ENCODE measurements around the gene ABHD17C. TPM values are rescaled to one million over a fixed set of nuclear protein-coding genes. Genes with fewer than 3 reads are reported as not detected.

The ABHD17C gene
- total and polyA plus RNA-seq, 8 donors = 2.0 to 7.9 (median 4.3) TPM

GRCh38 chr15:80722811-80723210 lies 27.7 kb downstream of the ABHD17C start:
- Histone ChIP-seq H3K36me3 (no peaks in the 10 kb centered on the region), H3K27me3 (no peaks in the 10 kb centered on the region), H3K27ac (no peak overlapping the region), H3K4me1 (no peaks in the 10 kb centered on the region), H3K4me3 (no peak overlapping the region), H3K9me3 (no peaks in the 10 kb centered on the region)
- FAIRE-seq (no peak), DNase-seq (no peak), ATAC-seq (no peak)
- 90 to 91% methylated on average over 4 of the region's 4 CpGs for WGBS, 2 donors
- TF ChIP-seq CTCF (IDR thresholded peaks at IDR 0.05) = no peak
- intact Hi-C loops (cut with DNase I) = no loop called here

DNA sequence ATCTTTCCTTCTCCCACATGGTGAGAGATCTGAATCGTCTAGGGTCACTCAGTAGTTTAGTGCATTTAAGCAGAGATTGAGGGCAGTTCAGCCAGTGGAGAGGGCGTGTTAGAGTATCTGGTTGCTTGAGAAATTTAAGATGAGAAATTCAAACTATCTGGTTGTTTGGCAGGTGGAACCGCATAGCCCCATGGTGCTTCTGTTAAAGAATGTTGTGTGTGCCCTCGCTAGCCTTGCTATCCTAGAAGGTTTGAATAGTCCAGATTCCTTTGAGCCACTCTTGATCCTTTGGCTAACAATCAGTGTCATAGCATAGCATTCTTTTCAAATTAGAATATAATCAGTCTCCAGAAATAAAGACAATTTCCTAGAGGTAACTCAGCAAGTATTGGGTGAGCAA lies 32.1 kb downstream of the ABHD17C start:
- no peak for TF ChIP-seq CTCF (IDR thresholded peaks at IDR 0.05)
- Histone ChIP-seq H3K27ac (no peak overlapping the region), H3K9me3 (no peaks in the 10 kb centered on the region), H3K4me1 (no peaks in the 10 kb centered on the region), H3K4me3 (no peak overlapping the region), H3K36me3 (no peaks in the 10 kb centered on the region), H3K27me3 (no peaks in the 10 kb centered on the region)
- intact Hi-C loops (cut with DNase I) = no loop called here
- FAIRE-seq (no peak), DNase-seq (no peak), ATAC-seq (no peak)
- 84 to 86% methylated on average over 4 of the region's 4 CpGs for WGBS, 2 donors

DNA sequence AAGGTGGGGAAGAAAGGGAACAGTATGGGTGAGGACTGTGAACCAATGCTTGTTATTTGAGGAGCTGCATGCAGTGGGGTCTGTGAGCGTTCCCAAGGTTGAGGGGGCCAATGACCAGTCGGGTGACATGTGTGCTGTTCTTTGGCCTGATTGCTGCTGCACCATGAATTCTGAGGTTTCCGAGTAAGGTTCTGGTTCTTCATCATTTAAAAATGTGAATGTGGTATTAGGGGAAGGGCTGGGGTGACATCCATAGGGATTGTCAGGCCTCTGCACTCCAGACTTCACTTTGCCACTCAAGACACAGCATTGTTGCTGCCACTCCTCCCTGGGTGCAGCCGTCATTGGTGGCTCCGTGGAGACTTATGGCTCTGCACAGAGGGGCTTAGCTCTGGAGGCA lies 32.5 kb downstream of the ABHD17C start:
- no peak for DNase-seq
- H3K4me1 ChIP-seq = no peaks in the 10 kb centered on the region
- 94 to 96% methylated on average over 5 of the region's 5 CpGs for WGBS, 2 donors
- H3K27ac ChIP-seq = no peak overlapping the region
- no peaks in the 10 kb centered on the region for H3K27me3 ChIP-seq
- H3K9me3 ChIP-seq = no peaks in the 10 kb centered on the region
- TF ChIP-seq CTCF (IDR thresholded peaks at IDR 0.05) = no peak
- no peak for ATAC-seq
- intact Hi-C loops (cut with DNase I) = no loop called here
- FAIRE-seq = no peak
- H3K36me3 ChIP-seq = no peaks in the 10 kb centered on the region
- H3K4me3 ChIP-seq = no peak overlapping the region

GRCh38 chr15:80730387-80730786 lies 35.3 kb downstream of the ABHD17C start:
- H3K9me3 ChIP-seq = no peaks in the 10 kb centered on the region
- intact Hi-C loops (cut with DNase I) = no loop called here
- H3K4me1 ChIP-seq = no peaks in the 10 kb centered on the region
- H3K27me3 ChIP-seq = no peaks in the 10 kb centered on the region
- H3K36me3 ChIP-seq = no peaks in the 10 kb centered on the region
- no peak for TF ChIP-seq CTCF (IDR thresholded peaks at IDR 0.05)
- DNase-seq (no peak), FAIRE-seq (no peak), ATAC-seq (no peak)
- H3K4me3 ChIP-seq = no peak overlapping the region
- WGBS, 2 donors = 89 to 94% methylated on average over 7 of the region's 7 CpGs
- H3K27ac ChIP-seq = no peak overlapping the region

DNA sequence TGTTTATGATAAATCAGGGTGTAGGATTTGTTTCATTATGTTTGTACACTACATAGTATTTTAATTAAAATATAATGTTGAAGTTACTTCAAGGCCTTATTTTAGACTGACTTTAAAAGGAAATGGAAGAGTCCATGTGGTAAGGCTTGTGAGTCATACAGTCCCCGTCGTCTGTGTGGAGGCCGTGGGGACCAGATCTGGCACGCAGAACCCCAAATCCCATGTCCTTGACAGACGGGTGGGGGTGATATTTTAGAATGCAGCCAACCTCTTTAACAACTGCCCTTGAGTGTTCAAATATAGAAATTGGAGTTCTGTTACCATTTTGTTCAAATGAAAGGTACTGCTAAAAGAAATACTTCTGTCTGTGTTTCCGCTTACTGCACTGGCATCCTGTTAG lies 35.8 kb downstream of the ABHD17C start:
- DNase-seq (no peak), ATAC-seq (no peak), FAIRE-seq (no peak)
- WGBS, 2 donors = 77 to 81% methylated on average over 6 of the region's 6 CpGs
- H3K4me3 ChIP-seq = no peak overlapping the region
- no peak overlapping the region for H3K27ac ChIP-seq
- no peak for TF ChIP-seq CTCF (IDR thresholded peaks at IDR 0.05)
- H3K27me3 ChIP-seq = no peaks in the 10 kb centered on the region
- H3K36me3 ChIP-seq = no peaks in the 10 kb centered on the region
- intact Hi-C loops (cut with DNase I) = no loop called here
- no peaks in the 10 kb centered on the region for H3K4me1 ChIP-seq
- H3K9me3 ChIP-seq = no peaks in the 10 kb centered on the region

All from pancreas (tissue), 10 donors.